Measurements from ENCODE around the gene CTPS1. TPM values are rescaled to one million over a fixed set of nuclear protein-coding genes. Genes with fewer than 3 reads are reported as not detected.

The CTPS1 gene
- total and polyA plus RNA-seq, 2 of the 13 experiments (the other 11 are each of a cell fraction or from before 2014, with no cell fraction given), result 9.6 to 42.8 TPM

DNA sequence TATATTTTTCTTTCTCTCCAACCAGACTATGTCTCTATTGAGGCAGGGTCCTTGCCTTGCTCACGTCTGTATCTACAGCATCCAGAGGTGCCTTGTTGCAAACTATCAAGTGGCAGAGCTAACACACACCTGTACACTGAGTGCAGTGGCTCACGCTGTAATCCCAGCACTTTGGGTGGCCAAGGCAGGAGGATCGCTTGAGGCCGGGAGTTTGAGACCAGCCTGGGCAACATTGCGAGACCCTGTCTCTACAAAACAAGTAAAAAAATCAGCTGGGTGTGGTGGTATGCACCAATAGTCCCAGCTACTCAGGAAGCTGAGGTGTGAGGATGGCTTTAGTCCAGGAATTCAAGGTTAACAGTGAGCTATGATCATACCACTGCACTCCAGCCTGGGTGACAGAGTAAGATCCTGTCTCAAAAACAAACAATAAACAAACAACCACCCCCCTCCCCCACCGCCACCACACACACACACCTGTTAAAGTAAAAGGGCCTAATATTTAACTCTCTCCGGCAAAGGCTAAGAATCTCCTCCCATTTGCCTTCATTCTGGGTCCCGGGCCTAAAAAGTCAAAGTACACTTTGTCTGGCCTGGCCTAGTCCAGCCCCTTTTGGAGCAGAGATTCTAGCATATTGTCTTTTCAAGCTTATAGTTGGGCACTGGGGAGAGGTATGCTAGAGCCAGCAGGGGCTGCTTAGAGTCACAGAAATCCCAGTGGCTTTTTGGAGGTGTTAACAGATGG lies 51.5 kb downstream of the CTPS1 start (continued):
- TF ChIP-seq, protein P1, sequence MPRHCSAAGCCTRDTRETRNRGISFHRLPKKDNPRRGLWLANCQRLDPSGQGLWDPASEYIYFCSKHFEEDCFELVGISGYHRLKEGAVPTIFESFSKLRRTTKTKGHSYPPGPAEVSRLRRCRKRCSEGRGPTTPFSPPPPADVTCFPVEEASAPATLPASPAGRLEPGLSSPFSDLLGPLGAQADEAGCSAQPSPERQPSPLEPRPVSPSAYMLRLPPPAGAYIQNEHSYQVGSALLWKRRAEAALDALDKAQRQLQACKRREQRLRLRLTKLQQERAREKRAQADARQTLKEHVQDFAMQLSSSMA (CRISPR knock-in tag; IDR thresholded peaks at IDR 0.05), result no peak
- TF ChIP-seq, protein P2, sequence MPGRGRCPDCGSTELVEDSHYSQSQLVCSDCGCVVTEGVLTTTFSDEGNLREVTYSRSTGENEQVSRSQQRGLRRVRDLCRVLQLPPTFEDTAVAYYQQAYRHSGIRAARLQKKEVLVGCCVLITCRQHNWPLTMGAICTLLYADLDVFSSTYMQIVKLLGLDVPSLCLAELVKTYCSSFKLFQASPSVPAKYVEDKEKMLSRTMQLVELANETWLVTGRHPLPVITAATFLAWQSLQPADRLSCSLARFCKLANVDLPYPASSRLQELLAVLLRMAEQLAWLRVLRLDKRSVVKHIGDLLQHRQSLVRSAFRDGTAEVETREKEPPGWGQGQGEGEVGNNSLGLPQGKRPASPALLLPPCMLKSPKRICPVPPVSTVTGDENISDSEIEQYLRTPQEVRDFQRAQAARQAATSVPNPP (CRISPR knock-in tag; IDR thresholded peaks at IDR 0.05), result no peak
- no peak for TF ChIP-seq SETDB1 (CRISPR knock-in tag; IDR thresholded peaks at IDR 0.05; ENCODE audit: borderline replicate concordance)
- peak; percentile 15; the same call in 1 of the 2 replicates for TF ChIP-seq TBX3 (IDR thresholded peaks at IDR 0.05; ENCODE audit: borderline replicate concordance)
- peak; percentile 91 for TF ChIP-seq ZNF121 (CRISPR knock-in tag; IDR thresholded peaks at IDR 0.05)
- TF ChIP-seq TEAD3 (CRISPR knock-in tag; optimal IDR thresholded peaks at IDR 0.05; ENCODE audit: borderline replicate concordance), result peak; percentile 54
- TF ChIP-seq NR3C1 (CRISPR knock-in tag; IDR thresholded peaks at IDR 0.05), result no peak
- TF ChIP-seq, protein P3, sequence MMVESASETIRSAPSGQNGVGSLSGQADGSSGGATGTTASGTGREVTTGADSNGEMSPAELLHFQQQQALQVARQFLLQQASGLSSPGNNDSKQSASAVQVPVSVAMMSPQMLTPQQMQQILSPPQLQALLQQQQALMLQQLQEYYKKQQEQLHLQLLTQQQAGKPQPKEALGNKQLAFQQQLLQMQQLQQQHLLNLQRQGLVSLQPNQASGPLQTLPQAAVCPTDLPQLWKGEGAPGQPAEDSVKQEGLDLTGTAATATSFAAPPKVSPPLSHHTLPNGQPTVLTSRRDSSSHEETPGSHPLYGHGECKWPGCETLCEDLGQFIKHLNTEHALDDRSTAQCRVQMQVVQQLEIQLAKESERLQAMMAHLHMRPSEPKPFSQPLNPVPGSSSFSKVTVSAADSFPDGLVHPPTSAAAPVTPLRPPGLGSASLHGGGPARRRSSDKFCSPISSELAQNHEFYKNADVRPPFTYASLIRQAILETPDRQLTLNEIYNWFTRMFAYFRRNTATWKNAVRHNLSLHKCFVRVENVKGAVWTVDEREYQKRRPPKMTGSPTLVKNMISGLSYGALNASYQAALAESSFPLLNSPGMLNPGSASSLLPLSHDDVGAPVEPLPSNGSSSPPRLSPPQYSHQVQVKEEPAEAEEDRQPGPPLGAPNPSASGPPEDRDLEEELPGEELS (CRISPR knock-in tag; IDR thresholded peaks at IDR 0.05), result peak; percentile 81
- TF ChIP-seq, protein P4, sequence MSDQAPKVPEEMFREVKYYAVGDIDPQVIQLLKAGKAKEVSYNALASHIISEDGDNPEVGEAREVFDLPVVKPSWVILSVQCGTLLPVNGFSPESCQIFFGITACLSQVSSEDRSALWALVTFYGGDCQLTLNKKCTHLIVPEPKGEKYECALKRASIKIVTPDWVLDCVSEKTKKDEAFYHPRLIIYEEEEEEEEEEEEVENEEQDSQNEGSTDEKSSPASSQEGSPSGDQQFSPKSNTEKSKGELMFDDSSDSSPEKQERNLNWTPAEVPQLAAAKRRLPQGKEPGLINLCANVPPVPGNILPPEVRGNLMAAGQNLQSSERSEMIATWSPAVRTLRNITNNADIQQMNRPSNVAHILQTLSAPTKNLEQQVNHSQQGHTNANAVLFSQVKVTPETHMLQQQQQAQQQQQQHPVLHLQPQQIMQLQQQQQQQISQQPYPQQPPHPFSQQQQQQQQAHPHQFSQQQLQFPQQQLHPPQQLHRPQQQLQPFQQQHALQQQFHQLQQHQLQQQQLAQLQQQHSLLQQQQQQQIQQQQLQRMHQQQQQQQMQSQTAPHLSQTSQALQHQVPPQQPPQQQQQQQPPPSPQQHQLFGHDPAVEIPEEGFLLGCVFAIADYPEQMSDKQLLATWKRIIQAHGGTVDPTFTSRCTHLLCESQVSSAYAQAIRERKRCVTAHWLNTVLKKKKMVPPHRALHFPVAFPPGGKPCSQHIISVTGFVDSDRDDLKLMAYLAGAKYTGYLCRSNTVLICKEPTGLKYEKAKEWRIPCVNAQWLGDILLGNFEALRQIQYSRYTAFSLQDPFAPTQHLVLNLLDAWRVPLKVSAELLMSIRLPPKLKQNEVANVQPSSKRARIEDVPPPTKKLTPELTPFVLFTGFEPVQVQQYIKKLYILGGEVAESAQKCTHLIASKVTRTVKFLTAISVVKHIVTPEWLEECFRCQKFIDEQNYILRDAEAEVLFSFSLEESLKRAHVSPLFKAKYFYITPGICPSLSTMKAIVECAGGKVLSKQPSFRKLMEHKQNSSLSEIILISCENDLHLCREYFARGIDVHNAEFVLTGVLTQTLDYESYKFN (CRISPR knock-in tag; conservative IDR thresholded peaks at IDR 0.05), result peak; percentile 47; the same call in 1 of the 2 replicates
